H9 (cell line): Measurements from ENCODE around the gene DBN1. TPM values are rescaled to one million over a fixed set of nuclear protein-coding genes. Genes with fewer than 3 reads are reported as not detected.

Source experiments
- DNase-seq: peaks from one replicate; pipeline ENCODE4 v3.0.0-alpha.2; 2017
- H2AFZ ChIP-seq: one replicate; pipeline ENCODE4 v1.6.1; 2013; ENCODE audit warnings: mild to moderate bottlenecking, low read length, control low read depth, moderate library complexity
- H2AK5ac ChIP-seq: 2 replicates; pipeline ENCODE4 v1.6.1; 2013; ENCODE audit warnings: low read length, control low read depth, mixed read lengths; ENCODE audit not compliant: insufficient read length
- H2BK120ac ChIP-seq: one replicate; pipeline ENCODE4 v1.6.1; 2013; ENCODE audit warnings: low read depth, mild to moderate bottlenecking, low read length, control low read depth, inconsistent platforms; ENCODE audit not compliant: poor library complexity, severe bottlenecking
- H2BK12ac ChIP-seq: 2 replicates; pipeline ENCODE4 v1.6.1; 2013; ENCODE audit warnings: low read length, control low read depth, mixed read lengths, low read depth; ENCODE audit not compliant: insufficient read length
- H2BK15ac ChIP-seq: 2 replicates; pipeline ENCODE4 v1.6.1; 2013; ENCODE audit warnings: low read depth, low read length, control low read depth
- H2BK20ac ChIP-seq: one replicate; pipeline ENCODE4 v1.6.1; 2013; ENCODE audit warnings: low read depth, mild to moderate bottlenecking, low read length, control low read depth, inconsistent platforms; ENCODE audit not compliant: poor library complexity, severe bottlenecking
- H2BK5ac ChIP-seq: 2 replicates; pipeline ENCODE4 v1.6.1; 2013; ENCODE audit warnings: low read length, control low read depth, mixed read lengths; ENCODE audit not compliant: insufficient read length
- H3K14ac ChIP-seq: 2 replicates; pipeline ENCODE4 v1.6.1; 2013; ENCODE audit warnings: low read length, control low read depth; ENCODE audit not compliant: insufficient read depth
- H3K18ac ChIP-seq: 2 replicates; pipeline ENCODE4 v1.6.1; 2013; ENCODE audit warnings: low read depth, mild to moderate bottlenecking, mixed read lengths, low read length, control low read depth; ENCODE audit not compliant: insufficient read length
- H3K23ac ChIP-seq: 2 replicates; pipeline ENCODE4 v1.6.1; 2013; ENCODE audit warnings: low read length, control low read depth, mixed read lengths, low read depth; ENCODE audit not compliant: insufficient read length
- H3K23me2 ChIP-seq: 2 replicates; pipeline ENCODE4 v1.6.1; 2013; ENCODE audit warnings: low read depth, mild to moderate bottlenecking, mixed read lengths, low read length, control low read depth; ENCODE audit not compliant: insufficient read length, poor library complexity, severe bottlenecking
- H3K27ac ChIP-seq: 2 replicates; pipeline ENCODE4 v1.5.1; 2013; ENCODE audit warnings: low read length, control low read depth, mixed read lengths, low read depth; ENCODE audit not compliant: insufficient read length
- H3K27me3 ChIP-seq: 2 replicates; pipeline ENCODE4 v1.6.1; 2013; ENCODE audit warnings: low read length, control low read depth, inconsistent platforms; ENCODE audit not compliant: insufficient read depth
- H3K4ac ChIP-seq: 2 replicates; pipeline ENCODE4 v1.6.1; 2013; ENCODE audit warnings: low read depth, mild to moderate bottlenecking, control low read depth, inconsistent platforms, low read length, moderate library complexity
- H3K4me1 ChIP-seq: 2 replicates; pipeline ENCODE4 v1.6.1; 2013; ENCODE audit warnings: low read length, control low read depth, inconsistent platforms; ENCODE audit not compliant: insufficient read depth
- H3K4me2 ChIP-seq: 2 replicates; pipeline ENCODE4 v1.6.1; 2013; ENCODE audit warnings: low read length, control low read depth, mixed read lengths; ENCODE audit not compliant: insufficient read length, insufficient read depth
- H3K56ac ChIP-seq: 2 replicates; pipeline ENCODE4 v1.6.1; 2013; ENCODE audit warnings: low read depth, mild to moderate bottlenecking, mixed read lengths, low read length, control low read depth; ENCODE audit not compliant: insufficient read length
- H3K79me1 ChIP-seq: 2 replicates; pipeline ENCODE4 v1.6.1; 2013; ENCODE audit warnings: low read depth, mild to moderate bottlenecking, moderate library complexity, low read length, control low read depth, inconsistent platforms; ENCODE audit not compliant: insufficient read depth, poor library complexity, severe bottlenecking
- H3K79me2 ChIP-seq: 2 replicates; pipeline ENCODE4 v1.6.1; 2013; ENCODE audit warnings: low read length, control low read depth, inconsistent platforms; ENCODE audit not compliant: insufficient read depth
- H3K9ac ChIP-seq: 2 replicates; pipeline ENCODE4 v1.6.1; 2013; ENCODE audit warnings: low read length, control low read depth, mixed read lengths; ENCODE audit not compliant: insufficient read length; ENCODE audit errors: extremely low read depth
- H3K9me3 ChIP-seq: one replicate; pipeline ENCODE4 v1.6.1; 2013; ENCODE audit warnings: low read depth, low read length, inconsistent platforms; ENCODE audit not compliant: control insufficient read depth
- H3T11ph ChIP-seq: one replicate; pipeline ENCODE4 v1.6.1; 2013; ENCODE audit warnings: mild to moderate bottlenecking, low read length, control low read depth, inconsistent platforms
- H4K20me1 ChIP-seq: one replicate; pipeline ENCODE4 v1.6.1; 2013; ENCODE audit not compliant: control insufficient read depth, insufficient read length, insufficient read depth
- H4K5ac ChIP-seq: 2 replicates; pipeline ENCODE4 v1.6.1; 2013; ENCODE audit warnings: low read depth, mild to moderate bottlenecking, mixed read lengths, low read length, control low read depth; ENCODE audit not compliant: insufficient read length
- H4K8ac ChIP-seq: replicated peaks from 2 replicates; pipeline ENCODE4 v1.6.1; 2013; ENCODE audit warnings: low read length, control low read depth, mixed read lengths, low read depth; ENCODE audit not compliant: insufficient read length
- H4K91ac ChIP-seq: 2 replicates; pipeline ENCODE4 v1.6.1; 2013; ENCODE audit warnings: low read depth, mild to moderate bottlenecking, moderate library complexity, mixed read lengths, low read length, control low read depth; ENCODE audit not compliant: insufficient read length
- H3K27ac Mint-ChIP-seq, 3 experiments: 2 replicates in 2 of 3; 3 replicates in 1 of 3; pipeline ENCODE4 v1.8.0; 2020 to 2021; ENCODE audit warnings: mixed read lengths in 3 of 3, mild to moderate bottlenecking in 1 of 3, moderate library complexity in 1 of 3
- H3K27me3 Mint-ChIP-seq: 2 replicates; pipeline ENCODE4 v1.8.0; 2021; ENCODE audit warnings: low read depth, mild to moderate bottlenecking, moderate library complexity, mixed read lengths
- H3K36me3 Mint-ChIP-seq, 3 experiments: 2 replicates in 2 of 3; 3 replicates in 1 of 3; pipeline ENCODE4 v1.8.0; 2020 to 2021; ENCODE audit warnings: low read depth in 3 of 3, mixed read lengths in 3 of 3; ENCODE audit not compliant: insufficient read depth in 1 of 3
- H3K4me1 Mint-ChIP-seq, 2 experiments: 2 replicates each; pipeline ENCODE4 v1.8.0; 2020; ENCODE audit warnings: mixed read lengths in 2 of 2
- H3K4me3 Mint-ChIP-seq, 2 experiments: 2 replicates in 1 of 2; 3 replicates in 1 of 2; pipeline ENCODE4 v1.8.0; 2020 to 2021; ENCODE audit warnings: mild to moderate bottlenecking in 2 of 2, mixed read lengths in 2 of 2, moderate library complexity in 1 of 2
- H3K9me3 Mint-ChIP-seq, 2 experiments: 2 replicates in 1 of 2; 3 replicates in 1 of 2; pipeline ENCODE4 v1.8.0; 2020; ENCODE audit warnings: mild to moderate bottlenecking in 2 of 2, mixed read lengths in 2 of 2, moderate library complexity in 1 of 2
- CTCF ChIP-seq: fragments of 200-600 bp; sonication (generic); conservative IDR thresholded peaks from 3 replicates; pipeline ENCODE4 v1.8.0; 2021; ENCODE audit warnings: antibody characterized with exemption, mild to moderate bottlenecking
- WGBS: extraction: QIAGEN DNeasy Blood & Tissue Kit; methylation state at CpG from one replicate; pipeline ENCODE4 v1.1.7; 2013; ENCODE audit warnings: missing lambda C conversion rate, low lambda C conversion rate, mixed read lengths; ENCODE audit not compliant: insufficient read length; ENCODE audit errors: extremely low coverage; 5-methylcytosine and 5-hydroxymethylcytosine counted together
- total RNA-seq: library from RNA; stranded (reverse); gene quantifications from 2 replicates; pipeline ENCODE4 v1.2.1, GENCODE V29; 2021

Gene DBN1
- total RNA-seq, 1 experiment from 2014 or later = 340 TPM

GRCh38 chr5:177446200-177447065, 27.0 kb downstream of the DBN1 start, which contains the start of gene PRR7:
Gene PRR7, plus strand, starts transcription at chr5:177446814. Its CDS starts 8,254 bp downstream, at chr5:177455068.
- H2BK5ac ChIP-seq = no peak within 1 kb of the TSS
- H3K56ac ChIP-seq = no peak within 1 kb of the TSS
- no peak within 1 kb of the TSS for H2AK5ac ChIP-seq
- H3K23me2 ChIP-seq = peaks cover 7% of the 10 kb centered on the region
- DNase-seq = peak; percentile 61
- no peak within 1 kb of the TSS for H3T11ph ChIP-seq
- no peaks in the 10 kb centered on the region for H3K79me1 ChIP-seq
- no peak within 1 kb of the TSS for H2BK120ac ChIP-seq
- peak within 1 kb of the TSS; percentile 47 for H3K9ac ChIP-seq
- no peaks in the 10 kb centered on the region; the same call in 1 of the 2 replicates for H3K27me3 ChIP-seq
- H3K27ac ChIP-seq = no peak within 1 kb of the TSS
- peak within 1 kb of the TSS; percentile 29 for H4K5ac ChIP-seq
- H3K23ac ChIP-seq = no peak within 1 kb of the TSS
- peak within 1 kb of the TSS; percentile 81 for H3K14ac ChIP-seq
- peak within 1 kb of the TSS in 2 of 3 experiments; percentile 36 to 85; a peak in 4 of 7 replicates for H3K27ac Mint-ChIP-seq
- no peak for TF ChIP-seq CTCF
- H3K27me3 Mint-ChIP-seq = peaks cover 30% of the 10 kb centered on the region
- H2AFZ ChIP-seq = no peak within 1 kb of the TSS
- no peak within 1 kb of the TSS for H4K91ac ChIP-seq
- H2BK12ac ChIP-seq = no peak within 1 kb of the TSS
- H3K79me2 ChIP-seq = no peaks in the 10 kb centered on the region
- peak within 1 kb of the TSS; percentile 73 for H3K4me2 ChIP-seq
- H3K4me1 ChIP-seq = no peaks in the 10 kb centered on the region; the same call in 1 of the 2 replicates
- no peaks in the 10 kb centered on the region for H3K9me3 ChIP-seq
- H2BK15ac ChIP-seq = no peak within 1 kb of the TSS
- peaks cover 3 to 14% (median 4%) of the 10 kb centered on the region in 3 experiments for H3K36me3 Mint-ChIP-seq
- peaks cover 40 to 46% of the 10 kb centered on the region in 2 experiments for H3K4me1 Mint-ChIP-seq
- no peak within 1 kb of the TSS for H4K8ac ChIP-seq
- peak within 1 kb of the TSS; percentile 80 for H3K18ac ChIP-seq
- H3K4me3 Mint-ChIP-seq = peak within 1 kb of the TSS; percentile 65 to 79
- no peak within 1 kb of the TSS for H2BK20ac ChIP-seq
- H3K4ac ChIP-seq = no peak within 1 kb of the TSS; the same call in 1 of the 2 replicates
- H4K20me1 ChIP-seq = no peaks in the 10 kb centered on the region
- no CpG with 5 or more reads among the region's 89 CpGs for WGBS
- no peaks in the 10 kb centered on the region for H3K9me3 Mint-ChIP-seq
